GM12873 (cell line): ENCODE results near the gene PHF13.
A peak's percentile ranks its signal among the peaks of the same experiment; 100 is the strongest.

ENCODE experiments used
- CTCF ChIP-seq: IDR thresholded peaks from 2 replicates; pipeline ENCODE4 v1.5.1; 2012; ENCODE audit warnings: low read depth, mild to moderate bottlenecking, moderate library complexity, low read length, control low read depth; ENCODE audit not compliant: insufficient read depth; ENCODE audit errors: missing control alignments

Gene PHF13

GRCh38 chr1:6582370-6582769 lies 31.2 kb upstream of the PHF13 start:
- no peak for TF ChIP-seq CTCF

- peak; percentile 18 for TF ChIP-seq CTCF
These were observed 29.1 kb upstream of the PHF13 start for GRCh38 chr1:6584126-6585080.

GRCh38 chr1:6585081-6585722 lies 28.3 kb upstream of the PHF13 start:
- no peak for TF ChIP-seq CTCF

GRCh38 chr1:6585841-6586240 lies 27.7 kb upstream of the PHF13 start:
- TF ChIP-seq CTCF = no peak

- TF ChIP-seq CTCF = no peak
These were observed 27.1 kb upstream of the PHF13 start for GRCh38 chr1:6586404-6586816.

- TF ChIP-seq CTCF = no peak
These were observed 26.1 kb upstream of the PHF13 start for GRCh38 chr1:6587261-6588005.

GRCh38 chr1:6588128-6588892 lies 25.2 kb upstream of the PHF13 start:
- no peak for TF ChIP-seq CTCF
